H1 (cell line): Measurements from ENCODE around the gene RIMS3. TPM values are rescaled to one million over a fixed set of nuclear protein-coding genes. Genes with fewer than 3 reads are reported as not detected.

Source experiments
- CTCF ChIA-PET: fragments of 300-600 bp; sonication (Branson Sonifier 250); formaldehyde crosslinking; loops from one replicate; lab custom pipeline; 2021; ENCODE audit not compliant: partially characterized antibody; lab: Charles Lee
- POLR2A ChIA-PET: fragments of 300-600 bp; sonication (Branson Sonifier 250); formaldehyde crosslinking; loops from one replicate; lab custom pipeline; 2021; ENCODE audit warnings: inconsistent platforms; ENCODE audit not compliant: partially characterized antibody; lab: Charles Lee
- DNase-seq, 2 experiments: peaks; one replicate each; pipeline versions ENCODE4 v3.0.0 to v3.0.0-alpha.2; 2010 to 2022; ENCODE audit warnings: low spot score in 2 of 2, low read depth in 1 of 2, mixed read lengths in 1 of 2
- FAIRE-seq: peaks from 2 replicates; lab custom pipeline; 2011; peaks lifted over from hg19 to GRCh38; lab: Jason Lieb, UNC
- H2AFZ ChIP-seq: 2 replicates; pipeline ENCODE4 v1.8.1; 2012; ENCODE audit warnings: low read length, inconsistent platforms
- H2AK5ac ChIP-seq: 2 replicates; pipeline ENCODE4 v1.6.1; 2013; ENCODE audit warnings: low read depth, low read length
- H2BK120ac ChIP-seq: replicated peaks from 2 replicates; pipeline ENCODE3; 2013; ENCODE audit warnings: low read depth, low read length, inconsistent platforms
- H2BK12ac ChIP-seq: 2 replicates; pipeline ENCODE4 v1.6.1; 2013; ENCODE audit warnings: low read depth, low read length
- H2BK15ac ChIP-seq: 2 replicates; pipeline ENCODE4 v1.6.1; 2013; ENCODE audit warnings: low read length
- H2BK20ac ChIP-seq: 2 replicates; pipeline ENCODE4 v1.6.1; 2013; ENCODE audit warnings: low read length
- H2BK5ac ChIP-seq: 2 replicates; pipeline ENCODE4 v1.6.1; 2013; ENCODE audit warnings: low read depth, low read length
- H3K14ac ChIP-seq: 2 replicates; pipeline ENCODE4 v1.6.1; 2013; ENCODE audit warnings: inconsistent platforms; ENCODE audit not compliant: insufficient read length
- H3K18ac ChIP-seq: 2 replicates; pipeline ENCODE4 v1.6.1; 2013; ENCODE audit warnings: low read length; ENCODE audit errors: extremely low read depth
- H3K23ac ChIP-seq: 2 replicates; pipeline ENCODE4 v1.6.1; 2013; ENCODE audit warnings: inconsistent platforms; ENCODE audit not compliant: insufficient read length
- H3K23me2 ChIP-seq: 2 replicates; pipeline ENCODE4 v1.6.1; 2013; ENCODE audit warnings: low read depth, low read length
- H3K27ac ChIP-seq: 2 replicates; pipeline ENCODE4 v1.6.1; 2011; ENCODE audit warnings: low read depth, low read length, inconsistent platforms
- H3K27me3 ChIP-seq, 4 experiments: replicated peaks in 1 of 4; 1 replicate in 1 of 4; 2 replicates in 3 of 4; pipeline versions ENCODE4 v1.6.1 to v1.8.1; 2011 to 2013; ENCODE audit warnings: low read length in 3 of 4, mild to moderate bottlenecking in 3 of 4, inconsistent platforms in 2 of 4, mixed read lengths in 2 of 4, moderate library complexity in 1 of 4; ENCODE audit not compliant: control insufficient read depth in 3 of 4, insufficient read depth in 3 of 4; ENCODE audit errors: extremely low read depth in 1 of 4
- H3K36me3 ChIP-seq, 4 experiments: 2 replicates each; pipeline versions ENCODE4 v1.6.1 to v1.8.1; 2011 to 2013; ENCODE audit warnings: mild to moderate bottlenecking in 4 of 4, low read length in 3 of 4, moderate library complexity in 2 of 4, control low read depth in 1 of 4, inconsistent platforms in 1 of 4; ENCODE audit not compliant: insufficient read depth in 4 of 4, control insufficient read depth in 2 of 4
- H3K4ac ChIP-seq: replicated peaks from 2 replicates; pipeline ENCODE3; 2013; ENCODE audit warnings: low read length, low read depth, mixed read lengths, inconsistent platforms; ENCODE audit not compliant: insufficient read length
- H3K4me1 ChIP-seq, 4 experiments: replicated peaks in 1 of 4; 1 replicate in 1 of 4; 2 replicates in 3 of 4; pipeline versions ENCODE4 v1.6.1 to v1.8.1; 2011 to 2013; ENCODE audit warnings: low read length in 3 of 4, inconsistent platforms in 2 of 4, mixed read lengths in 1 of 4; ENCODE audit not compliant: insufficient read depth in 4 of 4, control insufficient read depth in 3 of 4
- H3K4me2 ChIP-seq, 2 experiments: 2 replicates each; pipeline versions ENCODE4 v1.6.1 to v1.8.1; 2011 to 2013; ENCODE audit warnings: low read depth in 2 of 2, low read length in 2 of 2, control low read depth in 1 of 2, inconsistent platforms in 1 of 2, mild to moderate bottlenecking in 1 of 2; ENCODE audit not compliant: insufficient read depth in 1 of 2
- H3K4me3 ChIP-seq, 4 experiments: fragments of 200-600, 300-600 bp in 1 of 4; sonication (generic), shearing (Covaris generic), sonication (Bioruptor Twin) in 1 of 4; 2 replicates each; pipeline versions ENCODE4 v1.5.1 to v1.8.1; 2011 to 2016; ENCODE audit warnings: low read length in 4 of 4, low read depth in 3 of 4, control low read depth in 2 of 4, inconsistent platforms in 2 of 4, mild to moderate bottlenecking in 2 of 4, mixed read lengths in 1 of 4, moderate library complexity in 1 of 4; ENCODE audit not compliant: insufficient read depth in 2 of 4; ENCODE audit errors: extremely low read depth in 1 of 4
- H3K56ac ChIP-seq: replicated peaks from 2 replicates; pipeline ENCODE3; 2013; ENCODE audit warnings: low read depth, mild to moderate bottlenecking, mixed read lengths, low read length, inconsistent platforms; ENCODE audit not compliant: insufficient read length
- H3K79me1 ChIP-seq: 2 replicates; pipeline ENCODE4 v1.6.1; 2013; ENCODE audit warnings: low read depth, low read length, control low read depth
- H3K79me2 ChIP-seq, 2 experiments: 2 replicates each; pipeline versions ENCODE4 v1.6.1 to v1.8.1; 2012 to 2013; ENCODE audit warnings: low read length in 2 of 2, mild to moderate bottlenecking in 2 of 2, inconsistent platforms in 1 of 2; ENCODE audit not compliant: insufficient read depth in 2 of 2, control insufficient read depth in 1 of 2
- H3K9ac ChIP-seq, 4 experiments: replicated peaks in 1 of 4; 1 replicate in 1 of 4; 2 replicates in 3 of 4; pipeline versions ENCODE4 v1.6.1 to v1.8.1; 2011 to 2013; ENCODE audit warnings: low read depth in 3 of 4, low read length in 3 of 4, control low read depth in 2 of 4, mild to moderate bottlenecking in 2 of 4, moderate library complexity in 2 of 4, inconsistent platforms in 1 of 4; ENCODE audit errors: extremely low read depth in 1 of 4
- H3K9me3 ChIP-seq, 2 experiments: 2 replicates each; pipeline versions ENCODE4 v1.6.1 to v1.8.1; 2012 to 2013; ENCODE audit warnings: mild to moderate bottlenecking in 2 of 2, moderate library complexity in 2 of 2, control low read depth in 1 of 2, inconsistent platforms in 1 of 2, low read depth in 1 of 2, low read length in 1 of 2, mixed read lengths in 1 of 2; ENCODE audit not compliant: insufficient read depth in 2 of 2
- H4K20me1 ChIP-seq, 2 experiments: replicated peaks in 1 of 2; 2 replicates each; pipeline versions ENCODE3 to v1.8.1; 2011 to 2013; ENCODE audit warnings: inconsistent platforms in 2 of 2, low read length in 2 of 2, mild to moderate bottlenecking in 1 of 2; ENCODE audit not compliant: insufficient read depth in 2 of 2, control insufficient read depth in 1 of 2
- H4K5ac ChIP-seq: 2 replicates; pipeline ENCODE4 v1.6.1; 2013; ENCODE audit warnings: low read length, low read depth, mixed read lengths, inconsistent platforms; ENCODE audit not compliant: insufficient read length
- H4K8ac ChIP-seq: 2 replicates; pipeline ENCODE4 v1.8.0; 2013; ENCODE audit warnings: mild to moderate bottlenecking, moderate library complexity, low read length, inconsistent platforms; ENCODE audit not compliant: insufficient read depth; ENCODE audit errors: extremely low read depth
- H4K91ac ChIP-seq: replicated peaks from 2 replicates; pipeline ENCODE3; 2013; ENCODE audit warnings: low read length, mixed read lengths, inconsistent platforms; ENCODE audit not compliant: insufficient read length
- ATF3 ChIP-seq: IDR thresholded peaks from 2 replicates; pipeline ENCODE4 v1.6.1; 2011; ENCODE audit warnings: low read depth, mild to moderate bottlenecking, low read length; ENCODE audit not compliant: insufficient read depth
- BRCA1 ChIP-seq: IDR thresholded peaks from 2 replicates; pipeline ENCODE4 v1.6.1; 2012; ENCODE audit warnings: low read depth, low read length, improper control_type of control experiment
- CBX8 ChIP-seq: fragments of 300-800, 300-1000 bp; sonication (generic); IDR thresholded peaks from 2 replicates; pipeline ENCODE4 v1.7.1; 2016; ENCODE audit warnings: low read depth, low read length, borderline replicate concordance
- CHD1 ChIP-seq: IDR thresholded peaks from 2 replicates; pipeline ENCODE4 v1.6.1; 2012; ENCODE audit warnings: low read depth, low read length, improper control_type of control experiment
- CTCF ChIP-seq, 3 experiments: IDR thresholded peaks; 1 replicate in 2 of 3; 2 replicates in 1 of 3; pipeline versions ENCODE4 v1.5.1 to v1.6.1; 2011; ENCODE audit warnings: low read length in 3 of 3, mild to moderate bottlenecking in 3 of 3, inconsistent platforms in 2 of 3, low read depth in 1 of 3, moderate library complexity in 1 of 3; ENCODE audit not compliant: insufficient read depth in 1 of 3; ENCODE audit errors: control extremely low read depth in 1 of 3
- POLR2A ChIP-seq, 2 experiments: IDR thresholded peaks; 1 replicate in 1 of 2; 2 replicates in 1 of 2; pipeline ENCODE4 v1.6.1; 2011; ENCODE audit warnings: low read depth in 2 of 2, low read length in 2 of 2, mild to moderate bottlenecking in 2 of 2; ENCODE audit errors: control extremely low read depth in 1 of 2
- RNF2 ChIP-seq: fragments of 200-900, 300-1000 bp; sonication (generic); IDR thresholded peaks from 2 replicates; pipeline ENCODE4 v1.7.1; 2016; ENCODE audit warnings: borderline replicate concordance, low read depth, mild to moderate bottlenecking, antibody characterized with exemption, low read length; ENCODE audit not compliant: poor library complexity, severe bottlenecking; ENCODE audit errors: missing control alignments
- RXRA ChIP-seq: IDR thresholded peaks from 2 replicates; pipeline ENCODE4 v1.6.1; 2011; ENCODE audit warnings: low read depth, mild to moderate bottlenecking, low read length, moderate library complexity; ENCODE audit not compliant: insufficient read depth
- SUZ12 ChIP-seq: fragments of 200-600 bp; sonication (generic); IDR thresholded peaks from 2 replicates; pipeline ENCODE4 v1.6.1; 2012; ENCODE audit warnings: mild to moderate bottlenecking, inconsistent platforms, low read length, moderate library complexity, mixed read lengths
- TAF1 ChIP-seq: IDR thresholded peaks from 2 replicates; pipeline ENCODE4 v1.6.1; 2011; ENCODE audit warnings: mild to moderate bottlenecking, low read depth, low read length
- TAF7 ChIP-seq: optimal IDR thresholded peaks from 2 replicates; pipeline ENCODE3; 2011; ENCODE audit warnings: low read depth, mild to moderate bottlenecking, inconsistent platforms, low read length, moderate library complexity, borderline replicate concordance
- WGBS, 2 experiments: shearing (Covaris generic) in 1 of 2; methylation state at CpG; one replicate each; pipeline versions ENCODE4 v1.1.6 to v1.1.7; 2013 to 2015; ENCODE audit warnings: low lambda C conversion rate in 2 of 2, mixed read lengths in 2 of 2, inconsistent platforms in 1 of 2, low coverage in 1 of 2, missing lambda C conversion rate in 1 of 2; ENCODE audit not compliant: insufficient replicate concordance in 2 of 2, insufficient coverage in 1 of 2, insufficient read length in 1 of 2; ENCODE audit errors: extremely low coverage in 1 of 2, missing lambda C conversion rate in 1 of 2; 5-methylcytosine and 5-hydroxymethylcytosine counted together
- polyA plus RNA-seq, 7 experiments: library from polyadenylated mRNA; depleted of rRNA in 3 of 7; stranded (reverse) in 5 of 7; unstranded in 2 of 7; fragments of >200 nt in 5 of 7; fragments of 200-250 nt in 2 of 7; gene quantifications; 1 replicate in 5 of 7; 2 replicates in 1 of 7; 4 replicates in 1 of 7; pipeline versions ENCODE4 v1.2.1 to v1.2.3, GENCODE V29; 2011 to 2013; ENCODE audit warnings: missing spikeins in 2 of 7, mixed read lengths in 2 of 7
- total RNA-seq: library from RNA; stranded (reverse); fragmentation: NEBNext Ultra II Directional; extraction: Animal tissue kit (Norgen Biotek cat#: 25700); gene quantifications from 2 replicates; pipeline ENCODE4 v1.2.1, GENCODE V29; 2021

Gene RIMS3
- total and polyA plus RNA-seq, 2 of the 8 experiments (the other 6 are each of a cell fraction or from before 2014, with no cell fraction given), result 13.3 to 20.6 TPM

GRCh38 chr1:40594187-40594531 lies 71.3 kb downstream of the RIMS3 start:
- no peaks in the 10 kb centered on the region for H3K23me2 ChIP-seq
- no peaks in the 10 kb centered on the region for H3K36me3 ChIP-seq
- no peak overlapping the region for H2AFZ ChIP-seq
- ChIA-PET CTCF (interaction anchor here (0.7 to 1.6 kb wide), 5 partner anchors 8 to 563 kb away, joined by 3 to 5 read pairs (median 3); no protein-coding TSS in a partner anchor), POLR2A (interaction anchor here (1.0 kb wide), 1 partner anchor 14 kb away, joined by 5 read pairs; no protein-coding TSS in a partner anchor)
- H3K23ac ChIP-seq, result no peak overlapping the region
- no peak overlapping the region for H3K9ac ChIP-seq
- no peak for FAIRE-seq
- H4K8ac ChIP-seq, result no peak overlapping the region
- H2BK5ac ChIP-seq, result no peak overlapping the region
- H2AK5ac ChIP-seq, result no peak overlapping the region
- H4K5ac ChIP-seq, result no peak overlapping the region
- no peak overlapping the region for H3K14ac ChIP-seq
- 74% methylated on average over 3 of the region's 3 CpGs; no CpG with 5 or more reads in 1 of the 2 experiments for WGBS, 2 experiments
- H3K79me2 ChIP-seq, result no peaks in the 10 kb centered on the region
- H4K91ac ChIP-seq, result no peak overlapping the region
- no peaks in the 10 kb centered on the region for H3K79me1 ChIP-seq
- H3K56ac ChIP-seq, result no peak overlapping the region
- no peaks in the 10 kb centered on the region for H4K20me1 ChIP-seq
- H3K9me3 ChIP-seq, result peaks cover 8 to 9% of the 10 kb centered on the region in 2 experiments
- H2BK12ac ChIP-seq, result no peak overlapping the region
- H3K27me3 ChIP-seq, result no peaks in the 10 kb centered on the region
- H2BK15ac ChIP-seq, result no peak overlapping the region
- no peak overlapping the region for H3K4ac ChIP-seq
- no peak overlapping the region for H3K18ac ChIP-seq
- no peak overlapping the region for H3K4me2 ChIP-seq
- H3K27ac ChIP-seq, result no peak overlapping the region
- no peak overlapping the region for H2BK120ac ChIP-seq
- no peak overlapping the region for H2BK20ac ChIP-seq
- no peaks in the 10 kb centered on the region for H3K4me1 ChIP-seq
- DNase-seq, result no peak
- no peak overlapping the region for H3K4me3 ChIP-seq
- TF ChIP-seq BRCA1, result no peak
- TF ChIP-seq POLR2A (IDR thresholded peaks at IDR 0.05; ENCODE audit: control extremely low read depth in 1 of 2, low read depth in 2 of 2, low read length in 2 of 2), result no peak
- no peak for TF ChIP-seq RXRA
- TF ChIP-seq ATF3, result no peak
- TF ChIP-seq CBX8, result no peak
- no peak for TF ChIP-seq SUZ12
- no peak for TF ChIP-seq TAF1
- no peak for TF ChIP-seq RNF2
- no peak for TF ChIP-seq CTCF (IDR thresholded peaks at IDR 0.05; ENCODE audit: control extremely low read depth in 1 of 3, insufficient read depth in 1 of 3, low read depth in 1 of 3, low read length in 3 of 3)
- TF ChIP-seq CHD1, result no peak
- TF ChIP-seq TAF7, result no peak
